SH-SY5Y (cell line): ENCODE results near the gene ADCY9.

Experiments
- GATA2 ChIP-seq: IDR thresholded peaks from 2 replicates; pipeline ENCODE4 v1.6.1; 2011; ENCODE audit warnings: mild to moderate bottlenecking, low read depth, low read length
- GATA3 ChIP-seq: IDR thresholded peaks from 2 replicates; pipeline ENCODE4 v1.6.1; 2011; ENCODE audit warnings: low read depth, mild to moderate bottlenecking, low read length, moderate library complexity

DNA sequence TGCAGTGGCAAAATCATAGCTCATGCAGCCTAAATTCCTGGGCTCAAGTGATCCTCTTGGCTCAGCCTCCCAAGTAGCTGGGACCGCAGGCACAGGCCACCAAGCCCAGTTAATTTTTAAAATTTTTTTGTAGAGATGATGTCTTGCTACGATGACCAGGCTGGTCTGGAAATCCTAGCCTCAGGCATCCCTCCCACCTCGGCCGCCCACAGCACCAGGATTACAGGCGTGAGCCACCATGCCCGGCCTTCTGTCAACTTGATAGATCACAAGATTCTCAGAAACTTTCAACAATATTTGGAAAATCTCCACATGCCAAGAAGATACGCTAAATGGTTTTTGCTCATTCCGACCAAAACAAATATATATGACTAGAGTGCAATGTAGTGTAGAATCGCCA is 111.0 kb downstream of the ADCY9 start:
- no peak for TF ChIP-seq GATA2
- TF ChIP-seq GATA3: no peak
